ENCODE results near the gene DBX2. TPM values are rescaled to one million over a fixed set of nuclear protein-coding genes. Genes with fewer than 3 reads are reported as not detected.

Gene DBX2
- total and polyA plus RNA-seq, 2 donors (not counting 1 experiment from before 2014, with no cell fraction given): not detected

- H3K27me3 Mint-ChIP-seq: peaks cover 57% of the 10 kb centered on the region
- Histone ChIP-seq H4K20me1 (ENCODE audit: control insufficient read depth, insufficient read depth, low read length, poor library complexity, severe bottlenecking) (no peaks in the 10 kb centered on the region), H2AFZ (ENCODE audit: insufficient read depth, low read depth, low read length, poor library complexity, severe bottlenecking) (no peak overlapping the region), H3K27me3 (replicated peaks in 1 of 4; ENCODE audit: control extremely low read depth in 1 of 4, control insufficient read depth in 3 of 4, insufficient read depth in 4 of 4, low read length in 3 of 4) (peaks cover 0 to 24% (median 15%) of the 10 kb centered on the region in 4 experiments), H3K9ac (ENCODE audit: low read length) (no peak overlapping the region), H3K4me1 (ENCODE audit: control insufficient read depth in 2 of 2, insufficient read depth in 2 of 2, low read length in 2 of 2) (no peaks in the 10 kb centered on the region), H3K4me3 (ENCODE audit: control extremely low read depth in 1 of 5, extremely low read depth in 1 of 5, insufficient read depth in 1 of 5, low read depth in 2 of 5, low read length in 4 of 5) (no peak overlapping the region), H3K36me3 (replicated peaks in 1 of 2; ENCODE audit: control extremely low read depth in 1 of 2, control insufficient read depth in 1 of 2, extremely low read depth in 1 of 2, insufficient read depth in 2 of 2, low read length in 1 of 2) (no peaks in the 10 kb centered on the region), H3K27ac (ENCODE audit: low read length in 2 of 2) (no peak overlapping the region), H3K9me3 (ENCODE audit: control extremely low read depth in 1 of 3, control insufficient read depth in 2 of 3, insufficient read depth in 1 of 3, low read length in 2 of 3) (peaks cover 0 to 2% (median 0%) of the 10 kb centered on the region in 3 donors), H3K79me2 (ENCODE audit: control insufficient read depth, insufficient read depth, low read length) (no peaks in the 10 kb centered on the region), H3K4me2 (replicated peaks; ENCODE audit: low read depth, low read length, poor library complexity, severe bottlenecking) (no peak overlapping the region)
- ATAC-seq (ENCODE audit: low read depth): no peak
- intact Hi-C loops (cut with micrococcal nuclease): no loop called here
- ChIA-PET POLR2A (no interaction called here), CTCF (no interaction called here)
- DNase-seq: peak; percentile 8
- no peak overlapping the region for H3K4me3 Mint-ChIP-seq
- no peak for TF ChIP-seq EZH2 (IDR thresholded peaks at IDR 0.05; ENCODE audit: borderline replicate concordance, insufficient read depth, low read depth, low read length, poor library complexity, severe bottlenecking)
- TF ChIP-seq, protein P1, sequence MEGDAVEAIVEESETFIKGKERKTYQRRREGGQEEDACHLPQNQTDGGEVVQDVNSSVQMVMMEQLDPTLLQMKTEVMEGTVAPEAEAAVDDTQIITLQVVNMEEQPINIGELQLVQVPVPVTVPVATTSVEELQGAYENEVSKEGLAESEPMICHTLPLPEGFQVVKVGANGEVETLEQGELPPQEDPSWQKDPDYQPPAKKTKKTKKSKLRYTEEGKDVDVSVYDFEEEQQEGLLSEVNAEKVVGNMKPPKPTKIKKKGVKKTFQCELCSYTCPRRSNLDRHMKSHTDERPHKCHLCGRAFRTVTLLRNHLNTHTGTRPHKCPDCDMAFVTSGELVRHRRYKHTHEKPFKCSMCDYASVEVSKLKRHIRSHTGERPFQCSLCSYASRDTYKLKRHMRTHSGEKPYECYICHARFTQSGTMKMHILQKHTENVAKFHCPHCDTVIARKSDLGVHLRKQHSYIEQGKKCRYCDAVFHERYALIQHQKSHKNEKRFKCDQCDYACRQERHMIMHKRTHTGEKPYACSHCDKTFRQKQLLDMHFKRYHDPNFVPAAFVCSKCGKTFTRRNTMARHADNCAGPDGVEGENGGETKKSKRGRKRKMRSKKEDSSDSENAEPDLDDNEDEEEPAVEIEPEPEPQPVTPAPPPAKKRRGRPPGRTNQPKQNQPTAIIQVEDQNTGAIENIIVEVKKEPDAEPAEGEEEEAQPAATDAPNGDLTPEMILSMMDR (IDR thresholded peaks at IDR 0.05): no peak
- H3K9me3 Mint-ChIP-seq (ENCODE audit: insufficient read depth): no peaks in the 10 kb centered on the region
- H3K27ac Mint-ChIP-seq: no peak overlapping the region
- H3K4me1 Mint-ChIP-seq: no peaks in the 10 kb centered on the region
- 13% methylated on average over 52 of the region's 52 CpGs for WGBS (ENCODE audit: insufficient coverage)
These were observed 768 bp downstream of the DBX2 start for GRCh38 chr12:45049912-45050750.

- H3K9me3 Mint-ChIP-seq (ENCODE audit: insufficient read depth): no peaks in the 10 kb centered on the region
- H3K4me3 Mint-ChIP-seq: no peak overlapping the region
- Histone ChIP-seq H3K27ac (ENCODE audit: low read length in 2 of 2) (no peak overlapping the region), H3K9me3 (ENCODE audit: control extremely low read depth in 1 of 3, control insufficient read depth in 2 of 3, insufficient read depth in 1 of 3, low read length in 2 of 3) (no peaks in the 10 kb centered on the region), H3K9ac (ENCODE audit: low read length) (no peak overlapping the region), H3K27me3 (replicated peaks in 1 of 4; ENCODE audit: control extremely low read depth in 1 of 4, control insufficient read depth in 3 of 4, insufficient read depth in 4 of 4, low read length in 3 of 4) (peaks cover 0 to 8% (median 2%) of the 10 kb centered on the region in 4 experiments), H3K4me3 (ENCODE audit: control extremely low read depth in 1 of 5, extremely low read depth in 1 of 5, insufficient read depth in 1 of 5, low read depth in 2 of 5, low read length in 4 of 5) (no peak overlapping the region), H3K4me2 (replicated peaks; ENCODE audit: low read depth, low read length, poor library complexity, severe bottlenecking) (no peak overlapping the region), H3K36me3 (replicated peaks in 1 of 2; ENCODE audit: control extremely low read depth in 1 of 2, control insufficient read depth in 1 of 2, extremely low read depth in 1 of 2, insufficient read depth in 2 of 2, low read length in 1 of 2) (no peaks in the 10 kb centered on the region), H3K79me2 (ENCODE audit: control insufficient read depth, insufficient read depth, low read length) (no peaks in the 10 kb centered on the region), H3K4me1 (ENCODE audit: control insufficient read depth in 2 of 2, insufficient read depth in 2 of 2, low read length in 2 of 2) (no peaks in the 10 kb centered on the region), H2AFZ (ENCODE audit: insufficient read depth, low read depth, low read length, poor library complexity, severe bottlenecking) (no peak overlapping the region), H4K20me1 (ENCODE audit: control insufficient read depth, insufficient read depth, low read length, poor library complexity, severe bottlenecking) (no peaks in the 10 kb centered on the region)
- no peaks in the 10 kb centered on the region for H3K4me1 Mint-ChIP-seq
- H3K27ac Mint-ChIP-seq: no peak overlapping the region
- ATAC-seq (ENCODE audit: low read depth) (no peak), DNase-seq (no peak)
- ChIA-PET POLR2A (no interaction called here), CTCF (no interaction called here)
- WGBS (ENCODE audit: insufficient coverage): 76% methylated on average over 3 of the region's 5 CpGs
- TF ChIP-seq EZH2 (IDR thresholded peaks at IDR 0.05; ENCODE audit: borderline replicate concordance, insufficient read depth, low read depth, low read length, poor library complexity, severe bottlenecking): no peak
- TF ChIP-seq, protein P1 (IDR thresholded peaks at IDR 0.05): no peak
- H3K27me3 Mint-ChIP-seq: peaks cover 17% of the 10 kb centered on the region
- intact Hi-C loops (cut with micrococcal nuclease): no loop called here
These were observed 8.3 kb downstream of the DBX2 start for GRCh38 chr12:45042599-45042998.

Measured in B cell (primary cell).